Panc1 (cell line): Measurements from ENCODE around the gene B4GALT3.

Experiments
- POLR2AphosphoS5 ChIP-seq: IDR thresholded peaks from 2 replicates; pipeline ENCODE4 v1.6.1; 2012; ENCODE audit warnings: mild to moderate bottlenecking, low read depth, low read length, moderate library complexity
- TF ChIP-seq, protein P1 (sequence below): fragments of 450-650 bp; IDR thresholded peaks from 2 replicates; pipeline ENCODE4 v1.5.1; 2017; ENCODE audit warnings: mild to moderate bottlenecking

DNA sequence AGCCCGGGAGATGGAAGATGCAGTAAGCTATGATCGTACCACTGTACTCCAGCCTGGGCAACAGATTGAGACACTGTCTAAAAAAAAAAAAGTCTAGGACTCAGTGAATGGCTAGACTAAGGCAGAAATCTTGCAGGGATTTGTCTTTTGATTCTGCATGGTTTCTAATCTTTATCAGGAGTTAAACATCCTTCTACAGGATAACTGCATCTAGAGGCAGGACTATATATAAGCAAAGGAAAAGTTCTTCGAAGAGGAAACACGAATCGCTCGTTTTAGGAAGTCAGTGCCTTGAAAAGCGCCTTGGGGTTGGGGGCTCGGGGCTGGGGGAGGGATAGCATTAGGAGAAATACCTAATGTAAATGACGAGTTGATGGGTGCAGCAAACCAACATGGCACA is 24.1 kb downstream of the B4GALT3 start:
- TF ChIP-seq, protein P1, sequence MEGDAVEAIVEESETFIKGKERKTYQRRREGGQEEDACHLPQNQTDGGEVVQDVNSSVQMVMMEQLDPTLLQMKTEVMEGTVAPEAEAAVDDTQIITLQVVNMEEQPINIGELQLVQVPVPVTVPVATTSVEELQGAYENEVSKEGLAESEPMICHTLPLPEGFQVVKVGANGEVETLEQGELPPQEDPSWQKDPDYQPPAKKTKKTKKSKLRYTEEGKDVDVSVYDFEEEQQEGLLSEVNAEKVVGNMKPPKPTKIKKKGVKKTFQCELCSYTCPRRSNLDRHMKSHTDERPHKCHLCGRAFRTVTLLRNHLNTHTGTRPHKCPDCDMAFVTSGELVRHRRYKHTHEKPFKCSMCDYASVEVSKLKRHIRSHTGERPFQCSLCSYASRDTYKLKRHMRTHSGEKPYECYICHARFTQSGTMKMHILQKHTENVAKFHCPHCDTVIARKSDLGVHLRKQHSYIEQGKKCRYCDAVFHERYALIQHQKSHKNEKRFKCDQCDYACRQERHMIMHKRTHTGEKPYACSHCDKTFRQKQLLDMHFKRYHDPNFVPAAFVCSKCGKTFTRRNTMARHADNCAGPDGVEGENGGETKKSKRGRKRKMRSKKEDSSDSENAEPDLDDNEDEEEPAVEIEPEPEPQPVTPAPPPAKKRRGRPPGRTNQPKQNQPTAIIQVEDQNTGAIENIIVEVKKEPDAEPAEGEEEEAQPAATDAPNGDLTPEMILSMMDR: no peak
- no peak for TF ChIP-seq POLR2AphosphoS5
